Subcutaneous adipose tissue (tissue), 4 donors: ENCODE data around the gene ZBTB17. TPM values are rescaled to one million over a fixed set of nuclear protein-coding genes. Genes with fewer than 3 reads are reported as not detected.

Experiments
- total RNA-seq, 4 donors: library from RNA; depleted of rRNA; stranded (reverse); fragments of >200 nt; gene quantifications; one replicate each; pipeline ENCODE4 v1.1.0, GENCODE V29; 2016
- TF ChIP-seq, protein P1 (sequence below): fragments of 450-650 bp; IDR thresholded peaks from one replicate; pipeline ENCODE4 v1.5.1; 2016; ENCODE audit warnings: low read depth, mild to moderate bottlenecking, control low read depth, antibody characterized with exemption, moderate library complexity

Gene ZBTB17
- total RNA-seq, 4 donors from 2014 or later: 21.6 to 42.0 (median 25.4) TPM

DNA sequence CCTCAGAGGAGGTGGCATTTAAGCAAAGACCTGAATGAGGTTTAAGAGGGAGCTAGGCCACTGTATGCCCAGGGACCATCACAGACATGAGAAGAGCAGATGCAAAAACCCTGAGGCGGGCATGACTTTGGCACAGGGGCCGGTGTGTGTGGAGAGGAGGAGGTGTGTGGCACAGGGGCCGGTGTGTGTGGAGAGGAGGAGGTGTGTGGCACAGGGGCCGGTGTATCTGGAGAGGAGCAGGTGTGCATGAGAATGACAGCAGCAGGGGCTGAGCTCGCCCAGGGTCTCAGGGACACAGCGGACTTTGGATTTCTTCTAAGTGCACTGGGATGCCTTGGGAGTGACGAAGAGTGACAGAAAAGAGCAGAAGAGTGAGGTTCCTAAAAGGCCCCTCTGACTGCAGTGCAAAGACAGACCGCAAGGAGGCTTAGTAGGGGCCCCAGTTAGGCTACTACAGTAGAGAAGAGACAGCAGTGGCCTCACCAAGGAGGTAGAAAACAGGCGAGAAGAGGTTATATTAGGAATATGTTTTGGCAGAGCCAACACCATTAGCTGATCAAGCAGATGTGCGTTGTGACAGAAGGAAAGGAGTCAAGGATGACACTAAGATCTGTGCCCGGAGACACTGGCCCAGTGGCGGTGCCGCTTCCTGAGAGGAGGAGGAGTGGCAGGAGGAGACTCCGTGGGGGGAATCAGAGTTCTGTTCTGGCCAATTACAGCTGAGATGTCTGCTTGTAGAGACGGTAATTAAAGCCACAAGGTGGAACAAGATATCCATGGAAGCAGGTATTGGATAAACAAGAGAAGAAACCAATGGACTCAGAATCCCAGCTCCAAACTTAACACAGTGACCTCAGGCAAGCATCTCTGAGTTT is 18.4 kb downstream of the ZBTB17 start:
- TF ChIP-seq, protein P1, sequence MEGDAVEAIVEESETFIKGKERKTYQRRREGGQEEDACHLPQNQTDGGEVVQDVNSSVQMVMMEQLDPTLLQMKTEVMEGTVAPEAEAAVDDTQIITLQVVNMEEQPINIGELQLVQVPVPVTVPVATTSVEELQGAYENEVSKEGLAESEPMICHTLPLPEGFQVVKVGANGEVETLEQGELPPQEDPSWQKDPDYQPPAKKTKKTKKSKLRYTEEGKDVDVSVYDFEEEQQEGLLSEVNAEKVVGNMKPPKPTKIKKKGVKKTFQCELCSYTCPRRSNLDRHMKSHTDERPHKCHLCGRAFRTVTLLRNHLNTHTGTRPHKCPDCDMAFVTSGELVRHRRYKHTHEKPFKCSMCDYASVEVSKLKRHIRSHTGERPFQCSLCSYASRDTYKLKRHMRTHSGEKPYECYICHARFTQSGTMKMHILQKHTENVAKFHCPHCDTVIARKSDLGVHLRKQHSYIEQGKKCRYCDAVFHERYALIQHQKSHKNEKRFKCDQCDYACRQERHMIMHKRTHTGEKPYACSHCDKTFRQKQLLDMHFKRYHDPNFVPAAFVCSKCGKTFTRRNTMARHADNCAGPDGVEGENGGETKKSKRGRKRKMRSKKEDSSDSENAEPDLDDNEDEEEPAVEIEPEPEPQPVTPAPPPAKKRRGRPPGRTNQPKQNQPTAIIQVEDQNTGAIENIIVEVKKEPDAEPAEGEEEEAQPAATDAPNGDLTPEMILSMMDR: no peak

DNA sequence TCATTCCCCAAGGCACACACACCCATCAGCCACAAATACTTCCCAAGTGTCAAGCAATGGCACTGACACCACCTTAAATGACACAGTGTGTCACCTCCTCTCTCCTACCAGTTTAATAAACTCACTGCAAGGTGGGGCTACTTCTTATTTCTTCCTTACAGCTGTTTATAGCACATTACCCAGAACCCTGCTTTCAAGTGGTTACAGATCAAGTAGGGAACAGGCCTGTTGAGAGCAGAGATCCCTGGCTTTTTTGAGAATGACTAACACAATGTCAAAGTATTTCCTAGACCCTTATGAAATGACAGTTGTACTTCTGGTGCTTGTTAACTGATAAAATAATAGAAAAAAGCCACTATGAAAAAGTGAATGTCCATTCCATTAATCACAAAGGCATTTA is 19.8 kb downstream of the ZBTB17 start:
- TF ChIP-seq, protein P1: no peak

DNA sequence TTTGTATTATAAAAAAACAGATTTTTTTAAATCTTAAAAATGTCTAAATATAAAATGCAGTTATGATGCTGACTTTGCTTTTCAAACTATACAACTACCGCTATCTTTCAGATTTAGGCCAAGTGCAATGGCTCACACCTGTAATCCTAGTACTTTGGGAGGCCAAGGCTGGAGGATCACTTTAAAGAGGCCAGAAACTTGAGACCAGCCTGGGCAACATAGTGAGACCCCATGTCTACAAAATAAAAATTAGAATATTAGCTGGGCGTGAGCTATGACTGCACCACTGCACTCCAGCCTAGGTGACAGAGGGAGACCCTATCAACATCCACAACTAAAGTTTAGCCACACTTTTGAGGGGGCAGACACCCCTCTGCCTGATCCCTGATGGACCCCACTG is 20.3 kb downstream of the ZBTB17 start:
- TF ChIP-seq, protein P1: no peak

DNA sequence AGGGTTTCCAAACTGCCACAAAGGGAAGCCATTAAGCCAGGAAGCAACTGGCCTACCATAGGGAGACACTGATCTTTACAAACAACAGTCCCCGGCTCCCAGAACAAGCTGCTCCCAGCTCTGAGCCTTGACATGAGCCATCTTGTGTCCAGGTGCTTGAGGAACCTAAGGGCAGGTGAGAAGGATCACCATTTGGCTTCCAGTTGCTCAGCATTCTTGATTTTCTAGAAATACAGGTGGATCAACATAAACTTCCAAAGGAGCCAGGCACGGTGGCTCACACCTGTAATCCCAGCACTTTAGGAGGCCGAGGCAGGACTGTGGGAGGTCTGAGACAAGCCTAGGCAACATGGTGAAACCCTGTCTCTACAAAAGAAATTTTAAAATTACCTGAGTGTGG is 21.6 kb downstream of the ZBTB17 start:
- TF ChIP-seq, protein P1: no peak

DNA sequence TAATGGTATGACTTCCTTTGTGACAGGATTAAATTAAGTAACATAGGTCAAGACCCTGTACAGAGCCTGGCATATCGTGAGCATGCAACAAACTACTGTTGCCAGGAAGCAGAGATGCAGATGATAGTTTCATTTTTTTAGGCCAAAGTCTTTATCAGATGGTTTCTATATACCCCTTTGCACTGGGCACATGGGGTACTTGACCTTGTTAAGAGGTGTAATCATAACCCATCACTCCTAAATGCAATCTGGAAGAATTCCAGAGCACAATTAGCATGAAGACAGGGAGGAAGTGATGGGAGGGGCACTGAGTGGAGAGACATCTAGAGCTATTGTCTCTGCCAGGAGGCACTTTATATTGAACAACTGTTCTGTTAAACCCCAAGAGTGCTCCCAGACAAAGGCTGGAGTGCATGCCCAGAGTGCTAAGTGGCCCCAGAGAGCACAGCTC is 22.1 kb downstream of the ZBTB17 start:
- TF ChIP-seq, protein P1: no peak

DNA sequence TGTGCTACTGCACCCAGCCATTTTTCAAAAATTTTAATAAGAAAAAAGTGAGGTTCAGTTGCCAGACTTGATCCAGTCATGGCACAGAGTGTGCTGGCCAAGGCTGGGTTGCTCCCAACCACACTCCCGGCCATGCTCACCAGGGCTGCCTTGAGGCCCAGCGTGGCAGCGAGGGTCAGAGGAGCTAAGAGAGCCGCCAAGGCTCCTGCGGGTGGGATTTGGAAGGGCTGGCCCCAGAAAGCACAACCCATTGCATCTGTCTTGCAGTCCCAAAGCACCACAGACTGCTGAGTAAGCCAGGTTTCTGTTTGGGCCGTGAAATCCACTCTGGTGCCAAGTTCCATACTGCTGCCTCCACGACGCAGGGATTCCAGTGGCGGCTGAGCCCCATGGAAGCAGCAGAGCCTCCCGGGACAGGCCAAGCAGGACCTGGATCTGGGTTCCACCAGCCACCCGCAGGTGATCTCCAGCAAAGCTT is 22.6 kb downstream of the ZBTB17 start:
- TF ChIP-seq, protein P1: no peak

DNA sequence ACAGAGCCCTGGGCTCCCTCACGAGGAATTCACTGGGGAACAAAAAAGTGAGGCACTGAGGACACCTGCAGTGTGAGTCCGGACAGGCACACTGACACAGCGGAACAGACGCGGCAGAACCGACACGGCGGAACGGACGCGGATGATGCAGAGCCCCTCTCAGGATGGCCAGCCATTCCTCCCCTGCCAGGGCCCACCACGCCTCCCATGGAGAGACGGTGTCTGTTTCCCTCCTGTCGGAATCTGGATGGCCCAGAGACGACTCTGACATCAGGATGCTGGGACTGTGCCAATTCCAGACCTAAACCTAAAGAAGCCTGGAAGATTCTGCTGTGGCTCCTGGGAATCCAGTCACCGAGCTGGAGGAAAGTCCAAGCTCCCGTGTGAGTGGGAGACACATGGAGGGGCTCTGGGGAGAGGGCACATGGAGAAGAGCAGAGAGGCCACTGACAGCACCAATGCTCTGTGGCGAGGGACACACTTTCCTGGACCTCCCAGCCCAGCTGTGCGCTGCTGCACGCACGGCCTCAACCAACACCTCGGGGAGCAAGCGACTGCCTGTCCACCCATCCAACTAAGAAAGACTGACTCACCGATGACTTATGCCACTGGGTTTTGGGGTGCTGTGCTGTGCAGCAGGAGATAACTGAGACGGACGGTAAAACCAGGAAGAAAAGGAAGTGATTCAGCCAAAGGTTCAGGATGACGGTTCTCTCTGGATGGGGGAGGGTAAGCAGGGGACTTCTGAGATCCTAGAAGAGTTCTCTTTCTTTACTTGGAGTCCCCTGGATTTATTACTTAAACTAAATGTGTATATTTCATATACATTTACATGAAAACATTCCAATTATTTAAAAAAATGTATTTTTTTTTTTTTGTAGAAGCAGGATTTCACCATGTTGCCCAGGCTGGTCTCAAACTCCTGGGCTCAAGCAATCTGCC is 23.3 kb downstream of the ZBTB17 start:
- TF ChIP-seq, protein P1: no peak
